HG02943 (cell line): Measurements from ENCODE around the gene SYT17.

Experiments
- ATAC-seq: cut with Tn5 transposase; IDR thresholded peaks from one replicate; pipeline ENCODE4 v1.9.1; 2021; ENCODE audit warnings: mild to moderate bottlenecking, low read depth, moderate library complexity; ENCODE audit not compliant: unreplicated experiment

Gene SYT17

DNA sequence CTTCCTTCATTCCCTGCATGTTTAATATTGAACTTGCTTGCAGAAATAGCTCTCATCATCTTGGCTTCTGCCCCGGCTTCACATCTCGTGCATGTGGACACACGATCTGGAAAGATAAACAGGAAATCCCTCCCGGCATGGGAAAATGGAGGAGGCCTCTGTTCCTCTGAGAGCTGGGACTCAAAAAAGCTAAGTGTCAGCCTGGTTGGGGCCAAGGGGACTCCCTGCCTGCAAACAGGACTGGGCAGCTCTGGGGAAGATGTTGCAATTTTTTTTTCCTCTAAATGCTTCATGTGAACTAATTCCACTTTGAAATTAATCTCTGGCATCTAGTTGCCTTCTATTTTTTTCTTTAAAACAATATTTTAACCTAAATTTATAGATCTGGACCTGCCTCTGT, 29.4 kb upstream of the SYT17 start:
- ATAC-seq, result no peak

- no peak for ATAC-seq
Observed at GRCh38 chr16:19139436-19140091, 28.5 kb upstream of the SYT17 start.

DNA sequence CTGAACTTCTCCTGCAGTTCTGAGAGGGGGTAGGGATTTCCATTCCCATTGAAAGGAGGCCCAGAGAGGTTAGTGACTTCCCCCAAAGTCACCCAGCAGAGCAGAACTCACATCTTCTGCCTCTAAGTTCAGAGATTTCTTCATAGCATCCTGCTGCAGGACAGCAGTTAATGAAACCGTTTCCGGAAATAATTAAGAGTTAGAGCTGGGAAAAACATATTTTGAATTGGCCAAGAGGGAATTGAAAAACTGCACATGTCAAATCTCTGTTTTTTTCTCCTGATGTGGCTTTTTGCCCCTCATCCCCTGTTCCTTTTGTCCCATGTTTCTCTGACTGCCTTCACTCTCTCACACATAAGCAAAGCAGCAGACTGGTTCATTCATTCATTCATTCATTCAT, 27.6 kb upstream of the SYT17 start:
- no peak for ATAC-seq

DNA sequence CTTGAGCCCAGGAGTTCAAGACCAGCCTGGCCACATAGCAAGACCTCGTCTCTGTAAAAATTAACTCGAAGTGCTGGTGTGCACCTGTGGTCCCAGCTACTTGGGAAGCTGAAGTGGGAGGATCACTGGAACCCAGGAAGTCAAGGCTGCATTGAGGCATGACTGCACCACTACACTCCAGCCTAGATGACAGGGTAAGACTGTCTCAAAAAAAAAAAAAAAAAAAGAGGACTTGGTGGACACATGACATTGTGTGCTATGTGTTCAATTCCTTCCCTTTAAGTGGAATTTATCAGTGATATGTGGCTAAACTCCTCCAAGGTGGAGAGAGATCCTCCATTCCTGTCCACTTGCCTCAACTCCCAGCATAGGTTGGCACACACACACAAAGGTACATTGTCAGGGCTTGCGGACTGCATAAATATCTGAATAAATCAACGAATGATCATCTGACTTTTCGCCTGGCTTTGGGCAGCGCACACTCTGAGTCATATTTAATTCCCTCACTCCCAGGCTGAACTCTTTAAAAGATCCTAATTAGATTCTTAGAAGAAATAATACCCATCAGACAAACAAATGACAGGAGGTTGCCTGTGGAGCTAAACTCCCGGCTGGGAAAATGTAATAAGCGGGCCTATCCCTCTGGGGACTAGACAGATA, 25.0 kb upstream of the SYT17 start:
- ATAC-seq, result no peak

DNA sequence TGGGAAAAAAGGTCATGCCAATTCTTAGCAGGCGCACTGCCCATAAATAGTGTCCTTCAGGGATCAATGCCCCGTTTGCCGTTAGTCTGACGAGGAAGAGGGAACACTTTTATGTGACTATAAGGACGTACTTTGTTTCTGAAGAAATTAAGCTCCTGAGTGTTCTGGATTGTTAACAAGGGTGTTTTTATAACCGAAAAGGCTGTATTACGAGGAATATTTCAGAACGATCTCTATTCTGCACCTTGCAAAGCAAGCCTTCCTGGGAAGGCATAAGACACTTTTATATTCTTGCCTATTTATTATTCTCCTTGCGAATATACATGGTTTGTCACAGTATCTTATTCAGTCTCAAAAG, 24.5 kb upstream of the SYT17 start:
- ATAC-seq, result no peak

- no peak for ATAC-seq
Observed at GRCh38 chr16:19145010-19145409, 23.0 kb upstream of the SYT17 start.

DNA sequence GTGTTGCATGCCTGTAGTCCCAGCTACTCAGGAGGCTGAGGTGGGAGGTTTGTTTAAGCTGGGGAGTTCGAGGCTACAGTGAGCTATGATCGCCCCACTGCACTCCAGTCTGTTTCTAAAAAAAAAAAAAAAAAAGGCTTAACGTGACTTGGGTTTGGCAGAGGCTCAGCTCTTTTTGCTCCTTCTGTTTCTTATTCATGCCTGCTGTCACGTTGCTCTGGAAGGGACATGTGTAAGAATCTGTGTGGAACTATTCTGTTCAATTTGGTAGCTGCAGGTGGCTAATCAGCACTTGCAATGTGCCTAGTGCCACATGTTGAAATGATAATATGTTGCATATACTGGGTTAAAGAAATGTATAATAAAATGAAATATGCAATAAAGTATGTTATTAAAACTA, 20.9 kb upstream of the SYT17 start:
- no peak for ATAC-seq

DNA sequence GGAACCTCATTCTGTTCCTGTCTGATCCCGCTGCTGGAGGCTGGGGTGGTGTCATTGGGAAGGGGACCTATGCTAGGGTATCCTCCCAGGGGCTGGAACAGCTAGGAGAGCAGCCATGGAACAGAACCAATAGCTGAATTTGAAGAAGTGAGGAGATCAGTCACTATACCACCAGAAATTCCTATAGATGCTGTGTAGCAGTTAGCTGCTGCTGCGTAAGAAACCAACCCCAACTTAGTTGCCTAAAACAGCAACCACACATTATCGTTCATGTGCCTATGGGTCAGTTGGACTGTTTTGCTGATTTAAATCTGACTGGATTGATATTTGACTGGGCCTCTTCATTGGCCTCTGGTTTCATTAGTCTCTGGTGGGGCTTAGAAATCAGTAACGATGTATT, 20.4 kb upstream of the SYT17 start:
- ATAC-seq, result no peak

DNA sequence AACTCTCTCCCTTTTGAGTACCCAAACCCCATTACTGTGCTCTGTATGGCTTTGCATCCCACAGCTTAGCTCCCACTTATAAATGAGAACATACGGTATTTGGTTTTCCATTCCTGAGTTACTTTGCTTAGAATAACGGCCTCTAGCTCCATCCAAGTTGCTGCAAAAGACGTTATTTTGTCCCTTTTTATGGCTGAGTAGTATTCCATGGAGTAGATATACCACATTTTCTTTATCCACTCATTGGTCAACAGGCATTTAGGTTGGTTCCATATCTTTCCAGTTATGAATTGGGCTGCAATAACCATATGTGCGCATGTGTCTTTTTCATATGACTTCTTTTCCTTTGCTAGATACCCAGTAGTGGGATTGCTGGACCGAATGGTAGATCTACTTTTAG, 19.9 kb upstream of the SYT17 start:
- ATAC-seq, result no peak

- no peak for ATAC-seq
Observed at GRCh38 chr16:19151310-19151709, 16.7 kb upstream of the SYT17 start.

DNA sequence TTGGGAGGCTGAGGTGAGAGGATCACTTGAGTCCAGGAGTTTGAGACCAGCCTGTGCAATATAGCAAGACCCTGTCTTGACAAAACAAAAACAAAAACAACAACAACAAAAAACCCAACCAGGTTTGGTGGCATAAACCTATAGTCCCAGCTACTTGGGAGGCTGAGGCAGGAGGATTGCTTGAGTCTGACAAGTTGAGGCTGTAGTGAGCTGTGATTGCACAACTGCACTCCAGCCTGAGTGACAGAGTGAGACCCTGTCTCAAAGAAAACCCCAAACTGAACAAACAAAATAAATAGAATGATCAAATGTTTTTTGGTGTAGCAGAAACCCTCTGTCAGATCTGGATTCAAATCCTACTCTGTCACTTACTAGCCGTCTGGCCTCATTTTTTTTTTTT, 16.0 kb upstream of the SYT17 start:
- ATAC-seq, result no peak

DNA sequence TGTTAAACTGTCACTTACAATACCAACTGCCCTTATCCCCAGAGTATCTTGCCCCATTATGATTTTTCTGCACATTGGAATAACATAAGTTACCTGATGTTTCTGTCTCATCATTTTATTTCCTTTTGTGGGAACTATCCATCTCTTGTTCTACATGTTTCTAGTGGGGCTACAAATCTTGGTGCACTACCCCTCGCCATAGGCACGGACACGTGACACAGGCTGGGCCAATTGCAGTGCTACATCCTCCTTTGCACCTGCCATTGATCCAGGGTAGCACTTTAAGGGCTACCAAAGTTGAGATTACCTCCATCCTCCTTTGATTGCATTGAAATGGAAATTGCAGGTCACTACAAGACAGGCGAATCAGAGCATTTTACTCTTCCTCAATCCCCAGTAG, 14.2 kb upstream of the SYT17 start:
- no peak for ATAC-seq

DNA sequence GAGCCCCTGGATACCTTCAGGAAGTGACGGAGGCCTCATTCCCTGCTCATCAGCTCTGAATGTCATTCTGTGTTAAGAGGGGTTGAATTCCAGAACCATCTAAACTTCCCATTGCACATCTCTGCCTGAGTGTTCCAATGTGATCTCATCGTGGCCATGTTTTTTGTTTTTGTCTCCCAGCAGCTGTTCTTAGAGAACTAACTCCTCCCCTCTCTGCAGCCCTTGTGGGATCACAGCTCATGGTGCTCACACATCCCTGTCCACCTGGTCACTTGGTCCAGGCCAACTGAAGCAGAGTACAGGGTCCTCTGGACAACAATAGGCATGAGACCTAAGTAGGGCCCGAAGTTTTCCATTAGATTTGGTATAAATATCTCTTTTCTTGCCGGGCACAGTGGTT, 6.0 kb upstream of the SYT17 start:
- ATAC-seq, result no peak

- no peak for ATAC-seq
Observed at GRCh38 chr16:19163215-19163614, 4.8 kb upstream of the SYT17 start.

DNA sequence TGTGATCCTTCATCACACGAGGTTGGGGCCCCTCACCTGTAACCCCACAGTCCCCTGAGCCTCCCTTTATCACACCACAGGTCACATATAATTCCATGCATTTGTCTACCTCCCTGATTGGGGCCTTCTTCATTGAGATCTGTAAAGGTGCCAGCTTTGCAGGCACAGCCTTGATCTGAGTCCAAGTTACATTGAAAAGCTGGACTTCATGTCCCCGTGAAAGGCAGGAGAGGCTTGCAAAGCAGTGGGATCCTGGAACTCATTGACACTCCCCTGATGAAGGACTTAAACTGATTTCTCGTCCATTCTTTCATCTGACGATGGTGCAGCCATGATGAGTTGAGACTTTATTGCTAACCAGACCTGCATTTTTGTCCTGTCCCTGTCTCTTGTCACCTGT, 3.8 kb upstream of the SYT17 start:
- no peak for ATAC-seq

DNA sequence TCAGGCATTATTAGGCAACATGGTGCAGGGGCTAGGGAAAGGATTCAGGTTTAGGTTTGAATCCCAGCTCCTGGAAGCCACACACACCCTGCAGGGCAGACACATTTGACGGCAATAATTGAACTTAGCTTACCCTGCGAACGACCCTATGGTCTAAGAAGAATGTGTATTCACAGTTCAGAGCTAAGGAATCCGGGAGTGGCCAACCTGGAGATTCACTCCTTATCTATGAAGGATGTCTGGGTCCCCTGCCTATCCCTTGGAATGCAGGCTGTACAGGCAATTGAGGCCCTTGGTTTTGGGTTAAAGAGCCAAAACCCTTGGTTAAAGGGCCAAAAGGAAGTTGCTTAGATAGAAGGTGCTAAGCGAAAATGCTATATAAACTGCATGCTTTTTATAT, 2.9 kb upstream of the SYT17 start:
- ATAC-seq, result no peak

DNA sequence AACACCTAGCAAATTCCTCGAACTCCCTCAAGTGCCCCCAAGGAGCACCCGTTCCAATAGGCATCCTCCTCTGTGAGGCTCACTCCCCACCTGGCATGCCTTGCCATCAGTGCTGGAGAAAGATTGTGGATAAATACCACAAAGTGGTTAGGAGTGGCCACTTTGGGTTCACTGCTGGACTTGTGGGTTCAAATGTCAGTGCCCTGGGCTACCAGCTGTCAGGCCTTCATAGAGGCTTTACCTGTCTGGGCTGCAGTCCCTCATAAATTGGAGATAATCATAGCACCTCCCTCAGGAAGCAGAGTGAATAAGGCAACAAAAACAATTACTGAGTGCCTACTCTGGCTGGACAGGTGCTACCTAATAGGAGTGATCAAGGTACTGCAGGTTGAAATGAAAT, 1.5 kb upstream of the SYT17 start:
- no peak for ATAC-seq

DNA sequence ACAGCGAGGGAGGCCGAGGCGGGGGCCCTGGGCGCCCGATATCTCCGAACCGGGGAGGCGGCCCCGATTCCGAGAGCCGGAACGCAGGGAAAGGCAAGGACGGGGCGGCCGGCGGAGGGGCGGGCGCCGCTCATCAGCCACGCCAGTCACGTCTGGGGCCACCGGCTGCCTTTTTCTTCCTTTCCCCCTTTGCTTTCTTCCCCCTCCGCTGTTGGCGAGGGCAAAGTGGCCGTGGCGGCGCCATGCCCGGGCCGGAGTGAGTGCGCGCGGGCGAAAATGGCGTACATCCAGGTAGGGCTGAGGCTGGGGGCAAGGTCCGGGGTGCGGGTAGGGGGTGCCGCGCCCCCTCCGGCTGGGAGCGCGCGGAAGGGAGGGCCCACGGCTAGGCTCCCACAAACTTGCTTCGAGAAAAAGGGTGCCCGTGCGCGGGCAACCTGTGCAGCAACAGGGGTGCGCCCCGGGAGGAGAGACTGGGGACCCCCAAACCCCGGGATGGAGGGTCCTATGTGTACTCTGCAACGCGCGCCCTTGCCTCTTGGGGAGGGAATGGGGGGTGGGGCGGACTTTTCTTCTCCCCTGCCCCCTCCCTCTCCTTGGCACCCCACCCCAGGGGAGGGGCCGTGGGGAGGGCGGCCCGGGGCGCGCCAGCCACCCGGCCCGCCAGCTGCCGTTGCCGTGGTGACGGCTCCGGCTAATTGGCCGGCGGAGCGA, 486 bp downstream of the SYT17 start:
- no peak for ATAC-seq

- ATAC-seq, result no peak
Observed at GRCh38 chr16:19169082-19169639, 1.1 kb downstream of the SYT17 start.

DNA sequence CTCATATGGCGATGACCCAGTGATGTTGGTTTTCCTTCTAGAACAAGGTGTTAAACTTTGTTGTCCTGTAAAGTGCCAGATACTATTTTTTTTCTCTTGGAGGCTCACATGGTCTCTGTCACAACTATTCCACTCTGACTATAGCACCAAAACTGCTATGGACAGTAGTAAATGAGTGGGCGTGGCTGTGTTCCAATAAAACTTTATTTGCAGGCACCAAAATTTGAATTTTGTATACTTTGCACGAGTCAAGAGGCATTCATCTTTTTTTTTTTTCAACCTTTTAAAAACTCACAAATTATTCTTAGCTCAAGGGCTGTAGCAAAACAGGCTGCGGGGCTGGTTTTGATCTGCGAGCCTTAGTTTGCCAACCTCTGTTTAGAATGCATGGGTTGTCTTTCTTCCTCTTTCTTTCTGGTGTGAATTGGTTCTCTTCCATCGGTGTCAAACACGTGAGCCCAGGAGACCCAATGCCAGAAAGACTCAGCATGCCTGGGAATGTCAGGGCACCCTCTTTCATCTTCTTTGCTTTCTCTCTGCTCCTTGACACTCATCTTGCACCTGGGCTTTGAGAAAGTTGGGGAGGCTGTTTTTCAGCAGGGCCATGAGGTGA, 2.1 kb downstream of the SYT17 start:
- ATAC-seq, result no peak

GRCh38 chr16:19172098-19172780, 4.2 kb downstream of the SYT17 start:
- no peak for ATAC-seq
